A549 (cell line): ENCODE results near the gene CNKSR2. TPM values are rescaled to one million over a fixed set of nuclear protein-coding genes. Genes with fewer than 3 reads are reported as not detected.

Experiments used
- ATAC-seq, 2 experiments: fragments of 200-7000 bp in 1 of 2; fragments of >200 bp in 1 of 2; cut with Nextera tagmentation in 1 of 2; cut with Tn5 transposase in 1 of 2; 3 replicates each; pipeline versions ENCODE4 v1.8.0 to v1.9.1; 2018 to 2020; ENCODE audit warnings: mild to moderate bottlenecking in 1 of 2, moderate library complexity in 1 of 2
- CTCF ChIA-PET: fragments of 300-600 bp; sonication (Branson Sonifier 250); formaldehyde crosslinking; extraction: SDS; loops from one replicate; lab custom pipeline; 2021; ENCODE audit warnings: antibody characterized with exemption, inconsistent platforms; lab: Yijun Ruan, JAX
- POLR2A ChIA-PET: fragments of 350-600 bp; formaldehyde crosslinking; extraction: SDS; loops from one replicate; lab custom pipeline; 2021; ENCODE audit warnings: antibody characterized with exemption, inconsistent platforms; lab: Yijun Ruan, JAX
- DNase-seq, 2 experiments: peaks; one replicate each; pipeline versions ENCODE4 v3.0.0 to v3.0.0-alpha.2; 2011 to 2016; ENCODE audit warnings: low read depth in 1 of 2, low spot score in 1 of 2
- FAIRE-seq: peaks from 2 replicates; lab custom pipeline; 2011; peaks lifted over from hg19 to GRCh38; lab: Jason Lieb, UNC
- H3K27ac ChIP-seq, 2 experiments: fragments of >200 bp; sonication (Bioruptor Twin); formaldehyde crosslinking; 3 replicates each; pipeline ENCODE4 v1.5.1; 2016 to 2017
- H3K4me1 ChIP-seq: fragments of >200 bp; sonication (Bioruptor Twin); formaldehyde crosslinking; 3 replicates; pipeline ENCODE4 v1.6.1; 2016
- H3K4me2 ChIP-seq: fragments of >200 bp; sonication (Bioruptor Twin); formaldehyde crosslinking; 3 replicates; pipeline ENCODE4 v1.6.1; 2016
- H3K4me3 ChIP-seq: fragments of >200 bp; sonication (Bioruptor Twin); formaldehyde crosslinking; 3 replicates; pipeline ENCODE4 v1.5.1; 2016
- H3K9me3 ChIP-seq: fragments of >200 bp; sonication (Bioruptor Twin); formaldehyde crosslinking; 3 replicates; pipeline ENCODE4 v1.6.1; 2016
- CEBPB ChIP-seq, 2 experiments: fragments of >200 bp in 1 of 2; sonication (Bioruptor Twin) in 1 of 2; formaldehyde crosslinking in 1 of 2; IDR thresholded peaks; 2 replicates each; pipeline ENCODE4 v1.6.1; 2012 to 2016
- EHMT2 ChIP-seq: fragments of 200-600 bp; sonication (generic); IDR thresholded peaks from 2 replicates; pipeline ENCODE4 v1.6.1; 2016; ENCODE audit warnings: antibody characterized with exemption, low read depth, mild to moderate bottlenecking, moderate library complexity
- FOSL2 ChIP-seq, 2 experiments: fragments of 450-650 bp in 1 of 2; fragments of >200 bp in 1 of 2; sonication (Bioruptor Twin) in 1 of 2; formaldehyde crosslinking; IDR thresholded peaks; 2 replicates each; pipeline versions ENCODE4 v1.5.0 to v1.6.1; 2016 to 2020; ENCODE audit warnings: mild to moderate bottlenecking in 1 of 2, moderate library complexity in 1 of 2
- FOXS1 ChIP-seq: fragments of 250-450 bp; sonication (Bioruptor Pico); IDR thresholded peaks from 2 replicates; pipeline ENCODE4 v1.5.0; 2020; ENCODE audit warnings: mild to moderate bottlenecking, moderate library complexity
- GATA3 ChIP-seq: IDR thresholded peaks from 2 replicates; pipeline ENCODE4 v1.6.1; 2012; ENCODE audit warnings: borderline replicate concordance
- KDM1A ChIP-seq: fragments of 200-600 bp; sonication (generic); IDR thresholded peaks from 2 replicates; pipeline ENCODE4 v1.6.1; 2016; ENCODE audit warnings: low read depth, mild to moderate bottlenecking
- MAFK ChIP-seq: fragments of 450-650 bp; IDR thresholded peaks from 2 replicates; pipeline ENCODE4 v1.6.1; 2014; ENCODE audit not compliant: partially characterized antibody
- MYC ChIP-seq: IDR thresholded peaks from 2 replicates; pipeline ENCODE4 v1.6.1; 2012; ENCODE audit warnings: mild to moderate bottlenecking, inconsistent platforms, low read length, improper control_type of control experiment, borderline replicate concordance
- NFE2L2 ChIP-seq: fragments of 150-350 bp; conservative IDR thresholded peaks from 2 replicates; pipeline ENCODE4 v1.6.1; 2014; ENCODE audit warnings: low read length
- RFX5 ChIP-seq: fragments of 450-650 bp; IDR thresholded peaks from 2 replicates; pipeline ENCODE4 v1.7.1; 2014; ENCODE audit warnings: antibody characterized with exemption, mild to moderate bottlenecking, moderate library complexity
- RNF2 ChIP-seq: fragments of 200-600 bp; sonication (generic); IDR thresholded peaks from 2 replicates; pipeline ENCODE4 v1.6.1; 2016; ENCODE audit warnings: low read depth, mild to moderate bottlenecking, antibody characterized with exemption, moderate library complexity, borderline replicate concordance
- SREBF2 ChIP-seq: fragments of 450-650 bp; IDR thresholded peaks from 2 replicates; pipeline ENCODE4 v1.6.1; 2014; ENCODE audit warnings: mild to moderate bottlenecking, moderate library complexity
- TFCP2L1 ChIP-seq: fragments of 250-450 bp; sonication (Bioruptor Pico); IDR thresholded peaks from 2 replicates; pipeline ENCODE4 v1.5.0; 2021; ENCODE audit warnings: mild to moderate bottlenecking
- ZC3H11A ChIP-seq: fragments of 450-650 bp; IDR thresholded peaks from 2 replicates; pipeline ENCODE4 v1.6.1; 2014; ENCODE audit warnings: antibody characterized with exemption, mild to moderate bottlenecking
- ZFP36 ChIP-seq: fragments of 450-650 bp; IDR thresholded peaks from 2 replicates; pipeline ENCODE4 v1.6.1; 2014; ENCODE audit warnings: borderline replicate concordance; ENCODE audit not compliant: partially characterized antibody
- ZNF302 ChIP-seq: fragments of 250-450 bp; sonication (Bioruptor Pico); IDR thresholded peaks from 2 replicates; pipeline ENCODE4 v1.9.0; 2021; ENCODE audit warnings: inconsistent platforms, mild to moderate bottlenecking, moderate library complexity
- ZSCAN20 ChIP-seq: fragments of 250-450 bp; sonication (Bioruptor Pico); IDR thresholded peaks from 2 replicates; pipeline ENCODE4 v1.8.0; 2022; ENCODE audit warnings: mild to moderate bottlenecking, moderate library complexity
- WGBS: methylation state at CpG from one replicate; pipeline ENCODE4 v1.1.6; 2017; ENCODE audit errors: missing lambda C conversion rate; 5-methylcytosine and 5-hydroxymethylcytosine counted together
- polyA plus RNA-seq, 4 experiments: library from polyadenylated mRNA; depleted of rRNA in 3 of 4; stranded (reverse); fragments of >200 nt; fragmentation: RNase III in 1 of 4; extraction: RNeasy Plus Mini Kit Qiagen cat#74134 plus additional on column Dnase treatment in 1 of 4; gene quantifications; 2 replicates in 3 of 4; 3 replicates in 1 of 4; pipeline ENCODE4 v1.2.3, GENCODE V29; 2011 to 2017
- TF ChIP-seq, protein P1 (sequence below): fragments of >200 bp; sonication (Bioruptor Twin); formaldehyde crosslinking; IDR thresholded peaks from 3 replicates; pipeline ENCODE4 v1.6.1; 2016
- TF ChIP-seq, protein P2 (sequence below): fragments of 250-450 bp; sonication (Bioruptor Pico); IDR thresholded peaks from 2 replicates; pipeline ENCODE4 v1.5.0; 2020; ENCODE audit warnings: low read depth, mild to moderate bottlenecking, moderate library complexity
- TF ChIP-seq, protein P3 (sequence below): fragments of 200-600 bp; sonication (generic); IDR thresholded peaks from 2 replicates; pipeline ENCODE4 v1.6.1; 2016; ENCODE audit warnings: antibody characterized with exemption, mild to moderate bottlenecking, moderate library complexity

Gene CNKSR2
- polyA plus RNA-seq, 2 of the 4 experiments (the other 2 are of a cell fraction), result 5.8 to 11.4 TPM

DNA sequence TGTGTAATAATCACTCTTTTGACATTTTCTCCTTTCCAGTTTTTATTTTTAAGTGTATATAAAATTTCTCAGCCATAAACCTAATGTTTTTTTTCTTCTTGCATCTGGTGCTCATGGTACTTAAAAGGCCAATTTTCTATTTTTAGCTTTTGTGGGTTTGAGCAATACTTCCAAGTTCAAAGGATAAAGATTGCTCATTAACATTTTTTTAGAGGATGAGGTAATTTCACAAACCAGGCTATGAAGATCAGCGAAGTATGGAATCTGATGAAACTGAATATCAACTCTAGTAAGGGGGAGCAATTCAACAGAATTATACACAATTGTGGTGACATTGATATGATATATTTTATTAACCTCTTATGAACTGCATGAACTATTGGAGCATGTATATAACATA lies 309.7 kb downstream of the CNKSR2 start:
- no peaks in the 10 kb centered on the region for H3K9me3 ChIP-seq
- no peak overlapping the region for H3K4me2 ChIP-seq
- POLR2A ChIA-PET, result no interaction called here
- no peak overlapping the region for H3K4me3 ChIP-seq
- H3K4me1 ChIP-seq, result no peaks in the 10 kb centered on the region
- DNase-seq, result no peak
- FAIRE-seq, result no peak
- TF ChIP-seq ZFP36, result no peak
- TF ChIP-seq FOSL2 (IDR thresholded peaks at IDR 0.05), result no peak
- no peak for TF ChIP-seq FOSL2 (CRISPR knock-in tag; IDR thresholded peaks at IDR 0.05)
- no peak for TF ChIP-seq MAFK
- TF ChIP-seq EHMT2, result no peak
- TF ChIP-seq TFCP2L1 (CRISPR knock-in tag), result no peak
- no peak for TF ChIP-seq MYC
- no peak for TF ChIP-seq NFE2L2
- TF ChIP-seq, protein P1, sequence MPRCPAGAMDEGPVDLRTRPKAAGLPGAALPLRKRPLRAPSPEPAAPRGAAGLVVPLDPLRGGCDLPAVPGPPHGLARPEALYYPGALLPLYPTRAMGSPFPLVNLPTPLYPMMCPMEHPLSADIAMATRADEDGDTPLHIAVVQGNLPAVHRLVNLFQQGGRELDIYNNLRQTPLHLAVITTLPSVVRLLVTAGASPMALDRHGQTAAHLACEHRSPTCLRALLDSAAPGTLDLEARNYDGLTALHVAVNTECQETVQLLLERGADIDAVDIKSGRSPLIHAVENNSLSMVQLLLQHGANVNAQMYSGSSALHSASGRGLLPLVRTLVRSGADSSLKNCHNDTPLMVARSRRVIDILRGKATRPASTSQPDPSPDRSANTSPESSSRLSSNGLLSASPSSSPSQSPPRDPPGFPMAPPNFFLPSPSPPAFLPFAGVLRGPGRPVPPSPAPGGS, result no peak
- no peak for TF ChIP-seq ZC3H11A
- TF ChIP-seq ZNF302 (CRISPR knock-in tag), result no peak
- TF ChIP-seq RNF2, result no peak
- TF ChIP-seq KDM1A, result no peak
- TF ChIP-seq, protein P2, sequence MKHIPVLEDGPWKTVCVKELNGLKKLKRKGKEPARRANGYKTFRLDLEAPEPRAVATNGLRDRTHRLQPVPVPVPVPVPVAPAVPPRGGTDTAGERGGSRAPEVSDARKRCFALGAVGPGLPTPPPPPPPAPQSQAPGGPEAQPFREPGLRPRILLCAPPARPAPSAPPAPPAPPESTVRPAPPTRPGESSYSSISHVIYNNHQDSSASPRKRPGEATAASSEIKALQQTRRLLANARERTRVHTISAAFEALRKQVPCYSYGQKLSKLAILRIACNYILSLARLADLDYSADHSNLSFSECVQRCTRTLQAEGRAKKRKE (CRISPR knock-in tag), result no peak
- no peak for TF ChIP-seq CEBPB (IDR thresholded peaks at IDR 0.05)
- no peak for TF ChIP-seq SREBF2
- no peak for TF ChIP-seq GATA3
- no peak for TF ChIP-seq FOXS1 (CRISPR knock-in tag)
- no peak for TF ChIP-seq ZSCAN20 (CRISPR knock-in tag)
- TF ChIP-seq RFX5, result no peak
- TF ChIP-seq, all 56 proteins: peak for 0
- ATAC-seq, result no peak
- H3K27ac ChIP-seq, result no peak overlapping the region
- CTCF ChIA-PET, result no interaction called here
- 37% methylated on average over 1 of the region's 1 CpG for WGBS

DNA sequence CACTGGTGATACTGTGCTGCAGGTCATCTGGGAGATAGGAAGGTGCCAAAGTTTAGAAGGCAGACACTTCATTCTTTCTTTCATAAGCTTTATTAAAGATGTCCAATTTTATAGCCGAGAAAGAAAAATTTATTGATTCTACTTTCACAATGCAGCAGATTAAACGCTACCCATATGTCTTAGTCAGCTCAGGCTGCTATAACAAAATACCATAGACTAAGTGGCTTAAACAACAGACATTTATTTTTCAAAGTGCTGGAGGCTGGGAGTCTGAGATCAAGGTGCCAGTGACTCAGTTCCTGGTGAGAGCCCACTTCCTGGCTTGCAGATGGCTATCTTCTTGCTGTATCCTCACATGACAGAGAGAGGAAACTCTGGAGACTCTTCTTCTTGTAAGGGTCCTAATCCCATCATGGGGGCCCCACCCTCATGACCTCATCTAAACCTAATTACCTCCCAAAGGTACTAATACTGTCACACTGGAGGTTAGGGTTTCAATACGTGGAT lies 317.3 kb downstream of the CNKSR2 start:
- no peak overlapping the region for H3K4me3 ChIP-seq
- no peak for DNase-seq
- CTCF ChIA-PET, result no interaction called here
- WGBS, result 78% methylated on average over 3 of the region's 3 CpGs
- H3K9me3 ChIP-seq, result no peaks in the 10 kb centered on the region
- no peak overlapping the region for H3K27ac ChIP-seq
- ATAC-seq, result no peak
- H3K4me2 ChIP-seq, result no peak overlapping the region
- no peaks in the 10 kb centered on the region for H3K4me1 ChIP-seq
- TF ChIP-seq, protein P3, sequence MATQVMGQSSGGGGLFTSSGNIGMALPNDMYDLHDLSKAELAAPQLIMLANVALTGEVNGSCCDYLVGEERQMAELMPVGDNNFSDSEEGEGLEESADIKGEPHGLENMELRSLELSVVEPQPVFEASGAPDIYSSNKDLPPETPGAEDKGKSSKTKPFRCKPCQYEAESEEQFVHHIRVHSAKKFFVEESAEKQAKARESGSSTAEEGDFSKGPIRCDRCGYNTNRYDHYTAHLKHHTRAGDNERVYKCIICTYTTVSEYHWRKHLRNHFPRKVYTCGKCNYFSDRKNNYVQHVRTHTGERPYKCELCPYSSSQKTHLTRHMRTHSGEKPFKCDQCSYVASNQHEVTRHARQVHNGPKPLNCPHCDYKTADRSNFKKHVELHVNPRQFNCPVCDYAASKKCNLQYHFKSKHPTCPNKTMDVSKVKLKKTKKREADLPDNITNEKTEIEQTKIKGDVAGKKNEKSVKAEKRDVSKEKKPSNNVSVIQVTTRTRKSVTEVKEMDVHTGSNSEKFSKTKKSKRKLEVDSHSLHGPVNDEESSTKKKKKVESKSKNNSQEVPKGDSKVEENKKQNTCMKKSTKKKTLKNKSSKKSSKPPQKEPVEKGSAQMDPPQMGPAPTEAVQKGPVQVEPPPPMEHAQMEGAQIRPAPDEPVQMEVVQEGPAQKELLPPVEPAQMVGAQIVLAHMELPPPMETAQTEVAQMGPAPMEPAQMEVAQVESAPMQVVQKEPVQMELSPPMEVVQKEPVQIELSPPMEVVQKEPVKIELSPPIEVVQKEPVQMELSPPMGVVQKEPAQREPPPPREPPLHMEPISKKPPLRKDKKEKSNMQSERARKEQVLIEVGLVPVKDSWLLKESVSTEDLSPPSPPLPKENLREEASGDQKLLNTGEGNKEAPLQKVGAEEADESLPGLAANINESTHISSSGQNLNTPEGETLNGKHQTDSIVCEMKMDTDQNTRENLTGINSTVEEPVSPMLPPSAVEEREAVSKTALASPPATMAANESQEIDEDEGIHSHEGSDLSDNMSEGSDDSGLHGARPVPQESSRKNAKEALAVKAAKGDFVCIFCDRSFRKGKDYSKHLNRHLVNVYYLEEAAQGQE, result no peak
- POLR2A ChIA-PET, result no interaction called here
- peak; percentile 46 for FAIRE-seq
